MM.1S (cell line): ENCODE data around the gene MAPKAPK3.

Experiments used
- DNase-seq: peaks from one replicate; pipeline ENCODE4 v3.0.0-alpha.2; 2015
- H2AFZ ChIP-seq: fragments of 300-600 bp; sonication (generic); 2 replicates; pipeline ENCODE4 v1.6.0; 2016; ENCODE audit warnings: antibody characterized with exemption, low read length
- H3F3A ChIP-seq: fragments of 300-600 bp; sonication (generic); 2 replicates; pipeline ENCODE4 v1.6.1; 2016; ENCODE audit warnings: mild to moderate bottlenecking, antibody characterized with exemption, low read length, moderate library complexity, mixed read lengths; ENCODE audit not compliant: insufficient read depth
- H3K27ac ChIP-seq: fragments of 300-600 bp; sonication (generic); 2 replicates; pipeline ENCODE4 v1.5.1; 2016; ENCODE audit warnings: mild to moderate bottlenecking, low read length
- H3K27me3 ChIP-seq: fragments of 300-600 bp; sonication (generic); replicated peaks from 2 replicates; pipeline ENCODE4 v1.6.0; 2016; ENCODE audit warnings: low read length; ENCODE audit not compliant: insufficient read depth
- H3K36me3 ChIP-seq: fragments of 300-600 bp; sonication (generic); replicated peaks from 2 replicates; pipeline ENCODE4 v1.6.1; 2016; ENCODE audit warnings: mild to moderate bottlenecking, low read length, mixed read lengths; ENCODE audit not compliant: insufficient read depth
- H3K4me1 ChIP-seq: fragments of 300-600 bp; sonication (generic); 2 replicates; pipeline ENCODE4 v1.6.1; 2016; ENCODE audit warnings: low read length, mixed read lengths
- H3K4me2 ChIP-seq: fragments of 300-600 bp; sonication (generic); 2 replicates; pipeline ENCODE4 v1.6.0; 2016; ENCODE audit warnings: low read depth, low read length
- H3K4me3 ChIP-seq: fragments of 300-600 bp; sonication (generic); 2 replicates; pipeline ENCODE4 v1.5.1; 2016; ENCODE audit warnings: low read length, mixed read lengths
- H3K79me2 ChIP-seq: fragments of 300-600 bp; sonication (generic); 2 replicates; pipeline ENCODE4 v1.6.1; 2016; ENCODE audit warnings: mixed run types, low read length, mixed read lengths
- H3K9ac ChIP-seq: fragments of 300-600 bp; sonication (generic); 2 replicates; pipeline ENCODE4 v1.6.1; 2016; ENCODE audit warnings: low read length, mixed read lengths
- H3K9me2 ChIP-seq: fragments of 300-600 bp; sonication (generic); replicated peaks from 2 replicates; pipeline ENCODE4 v1.6.1; 2016; ENCODE audit warnings: mild to moderate bottlenecking, low read length, mixed read lengths; ENCODE audit not compliant: insufficient read depth
- H3K9me3 ChIP-seq: fragments of 300-600 bp; sonication (generic); replicated peaks from 2 replicates; pipeline ENCODE4 v1.6.1; 2016; ENCODE audit warnings: mild to moderate bottlenecking, low read length, mixed read lengths; ENCODE audit not compliant: insufficient read depth
- H4K20me1 ChIP-seq: fragments of 300-600 bp; sonication (generic); 2 replicates; pipeline ENCODE4 v1.6.1; 2016; ENCODE audit warnings: mild to moderate bottlenecking, low read length, moderate library complexity, mixed read lengths; ENCODE audit not compliant: insufficient read depth
- CTCF ChIP-seq: fragments of 300-600 bp; sonication (generic); IDR thresholded peaks from 2 replicates; pipeline ENCODE4 v1.5.1; 2016; ENCODE audit warnings: antibody characterized with exemption, low read length, mixed read lengths
- EZH2 ChIP-seq: fragments of 300-600 bp; sonication (generic); optimal IDR thresholded peaks from 2 replicates; pipeline ENCODE3; 2017; ENCODE audit warnings: low read depth, mild to moderate bottlenecking, antibody characterized with exemption, low read length, mixed read lengths
- EZH2phosphoT487 ChIP-seq: fragments of 300-600 bp; sonication (generic); IDR thresholded peaks from 2 replicates; pipeline ENCODE4 v1.6.1; 2018; ENCODE audit warnings: antibody characterized with exemption, low read length

Gene MAPKAPK3

GRCh38 chr3:50671331-50671730 is 54.4 kb downstream of the MAPKAPK3 start:
- Histone ChIP-seq H3K79me2 (no peaks in the 10 kb centered on the region), H3K9me2 (no peaks in the 10 kb centered on the region), H3K9me3 (no peaks in the 10 kb centered on the region), H2AFZ (no peak overlapping the region), H3K9ac (no peak overlapping the region), H3K27me3 (peaks cover 20% of the 10 kb centered on the region), H3K4me3 (no peak overlapping the region), H3K4me1 (no peaks in the 10 kb centered on the region), H4K20me1 (no peaks in the 10 kb centered on the region), H3K36me3 (no peaks in the 10 kb centered on the region), H3K27ac (no peak overlapping the region), H3F3A (no peaks in the 10 kb centered on the region), H3K4me2 (no peak overlapping the region)
- DNase-seq: no peak
- TF ChIP-seq EZH2 (no peak), EZH2phosphoT487 (no peak), CTCF (no peak)

GRCh38 chr3:50672656-50673055 is 55.7 kb downstream of the MAPKAPK3 start:
- no peak overlapping the region for H3K9ac ChIP-seq
- H3K4me2 ChIP-seq: no peak overlapping the region
- TF ChIP-seq EZH2: no peak
- TF ChIP-seq EZH2phosphoT487: no peak
- TF ChIP-seq CTCF: no peak
- no peak overlapping the region for H3K27ac ChIP-seq
- no peaks in the 10 kb centered on the region for H3K9me3 ChIP-seq
- H3F3A ChIP-seq: no peaks in the 10 kb centered on the region
- peaks cover 20% of the 10 kb centered on the region for H3K27me3 ChIP-seq
- DNase-seq: no peak
- H3K36me3 ChIP-seq: no peaks in the 10 kb centered on the region
- H3K4me1 ChIP-seq: no peaks in the 10 kb centered on the region
- H3K4me3 ChIP-seq: no peak overlapping the region
- H3K9me2 ChIP-seq: no peaks in the 10 kb centered on the region
- H4K20me1 ChIP-seq: no peaks in the 10 kb centered on the region
- H3K79me2 ChIP-seq: no peaks in the 10 kb centered on the region
- no peak overlapping the region for H2AFZ ChIP-seq

- Histone ChIP-seq H4K20me1 (no peaks in the 10 kb centered on the region), H2AFZ (no peak overlapping the region), H3K27me3 (peaks cover 20% of the 10 kb centered on the region), H3K9me2 (no peaks in the 10 kb centered on the region), H3K27ac (no peak overlapping the region), H3F3A (no peaks in the 10 kb centered on the region), H3K4me1 (no peaks in the 10 kb centered on the region), H3K4me3 (no peak overlapping the region), H3K9me3 (no peaks in the 10 kb centered on the region), H3K36me3 (no peaks in the 10 kb centered on the region), H3K9ac (no peak overlapping the region), H3K4me2 (no peak overlapping the region), H3K79me2 (no peaks in the 10 kb centered on the region)
- DNase-seq: no peak
- no peak for TF ChIP-seq CTCF
- no peak for TF ChIP-seq EZH2phosphoT487
- TF ChIP-seq EZH2: no peak
These were observed 57.0 kb downstream of the MAPKAPK3 start for GRCh38 chr3:50673931-50674330.
